Middle frontal gyrus (tissue), 1 donor: ENCODE data around the gene BDNF.
"Not testable (repeated sequence)": the region's sequence is repeated elsewhere in the genome, so short reads cannot be mapped to it uniquely, and the experiment has no call there.

Experiments
- DNase-seq: peaks from one replicate; pipeline ENCODE4 v3.0.0-alpha.2; 2015; ENCODE audit warnings: low spot score; ENCODE audit errors: extremely low spot score

Gene BDNF

GRCh38 chr11:27700351-27701301, at the start of gene BDNF:
TSS of gene BDNF (minus strand) at chr11:27700455. CDS start at chr11:27658564, 41,891 bp downstream.
- no peak for DNase-seq

GRCh38 chr11:27740362-27741013, 40.2 kb upstream of the BDNF start:
- DNase-seq, result no peak

- no peak for DNase-seq
Observed at GRCh38 chr11:27735281-27735680, 35.0 kb upstream of the BDNF start.

DNA sequence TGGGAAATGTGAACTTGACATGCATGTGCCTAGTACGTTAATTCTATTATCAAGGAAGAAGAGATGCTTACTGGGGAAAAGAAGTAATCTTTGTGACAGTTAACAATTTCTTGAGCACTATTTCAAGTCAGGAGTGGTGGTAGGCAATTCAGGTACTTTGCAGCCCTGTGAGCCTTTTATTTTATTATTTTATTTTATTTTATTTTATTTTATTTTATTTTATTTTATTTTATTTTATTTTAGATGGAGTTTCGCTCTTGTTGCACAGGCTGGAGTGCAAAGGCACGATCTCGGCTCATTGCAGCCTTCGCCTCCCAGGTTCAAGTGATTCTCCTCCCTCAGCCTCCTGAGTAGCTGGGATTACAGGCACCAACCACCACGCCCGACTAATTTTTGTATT, 31.5 kb upstream of the BDNF start:
- not testable (repeated sequence) for DNase-seq

DNA sequence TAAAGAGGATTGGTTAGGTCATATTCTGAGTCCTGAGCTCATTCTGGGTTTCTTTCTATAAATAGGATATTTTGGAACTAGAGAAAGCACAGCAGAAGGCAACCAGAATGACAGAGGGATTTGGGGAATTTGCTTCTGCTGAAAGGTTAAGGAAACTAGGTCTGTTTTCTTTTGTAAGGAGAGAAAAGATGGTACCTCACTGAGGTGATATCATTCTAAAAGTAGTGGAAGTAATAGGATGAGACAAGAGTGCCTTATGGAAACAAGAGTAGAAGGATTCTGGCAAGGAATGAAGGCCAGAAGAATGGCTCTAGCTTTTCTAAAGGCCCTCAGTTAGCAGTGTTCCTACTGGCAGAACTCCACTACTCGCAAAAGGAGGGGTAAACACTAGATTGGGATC, 26.7 kb upstream of the BDNF start:
- DNase-seq, result no peak

DNA sequence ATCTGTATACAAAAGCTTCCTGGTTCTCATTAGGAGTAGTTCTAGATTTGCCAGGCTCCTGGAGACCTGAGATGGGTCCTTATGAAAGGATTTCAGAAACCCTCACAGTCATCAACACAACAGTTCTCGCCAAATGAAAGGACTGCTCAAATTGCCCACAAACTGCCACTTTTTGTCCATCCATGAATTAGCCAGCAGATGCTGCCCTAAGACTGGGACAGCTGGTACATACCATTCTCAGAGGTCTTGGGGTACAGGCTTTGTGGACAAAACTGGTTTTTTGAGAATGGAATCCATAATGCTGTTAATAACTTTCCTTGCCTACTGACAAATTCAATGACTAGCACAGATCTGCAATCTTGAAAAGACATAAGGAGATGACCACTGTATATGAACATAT, 23.4 kb upstream of the BDNF start:
- DNase-seq, result no peak

DNA sequence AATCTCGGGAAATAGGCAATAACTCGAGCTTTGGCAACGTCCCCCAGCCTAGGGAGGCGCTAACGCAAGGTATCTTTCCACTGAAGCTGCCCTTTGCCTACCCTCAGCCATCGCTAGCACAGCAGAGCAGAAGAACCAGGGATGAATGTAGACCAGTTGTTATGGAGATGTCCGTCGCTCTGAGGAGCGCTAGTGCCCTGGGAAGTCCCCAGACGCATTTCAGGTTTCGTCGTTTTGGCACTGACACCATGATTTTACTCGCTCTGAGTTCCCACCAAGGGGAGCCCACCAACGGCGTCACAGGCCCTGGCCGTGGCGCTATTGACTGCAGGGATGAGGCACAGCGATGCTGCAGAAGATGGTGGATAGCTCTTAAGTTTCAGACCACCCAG, 22.7 kb upstream of the BDNF start:
- no peak for DNase-seq

DNA sequence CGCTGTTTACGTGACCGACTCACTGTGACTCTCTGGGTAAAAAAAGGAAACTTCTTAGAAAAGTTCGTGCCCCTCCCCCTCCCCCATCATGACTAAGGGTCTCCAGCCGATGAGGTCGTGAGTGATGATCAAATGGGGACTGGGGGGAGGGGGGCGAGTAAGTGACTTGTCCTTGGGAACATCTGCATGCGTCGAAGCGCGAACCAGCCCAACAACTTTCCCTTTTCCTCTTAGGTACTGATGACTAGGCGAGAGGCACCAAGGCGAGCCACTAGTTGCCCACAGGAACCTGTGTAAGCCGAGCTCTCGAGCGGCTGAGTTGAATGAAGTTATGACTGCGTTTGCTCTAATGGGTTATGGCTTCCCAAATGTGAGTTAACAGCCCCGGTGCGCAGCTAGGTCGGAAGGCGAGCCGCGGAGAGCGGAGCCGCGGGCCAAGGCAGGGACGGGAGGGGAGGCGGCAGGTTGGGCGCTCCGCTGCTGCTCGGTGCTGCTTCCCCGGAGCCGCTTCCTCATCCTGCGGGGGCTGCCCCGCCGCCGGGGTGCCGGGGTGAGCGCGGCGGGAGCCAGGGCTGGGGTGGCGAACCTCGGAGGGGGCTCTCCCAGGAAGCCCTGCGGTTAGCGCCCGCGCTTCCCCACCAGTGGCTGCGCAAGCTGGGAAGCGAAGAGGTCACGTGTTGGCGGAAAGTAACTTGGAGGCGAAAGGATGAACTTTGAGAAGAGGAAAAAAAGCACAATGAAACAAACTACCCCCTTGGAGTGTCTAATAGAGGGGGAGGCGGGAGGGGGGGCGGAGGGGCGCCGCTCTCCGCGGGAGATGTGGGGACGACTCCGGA, 22.1 kb upstream of the BDNF start:
- DNase-seq, result no peak

DNA sequence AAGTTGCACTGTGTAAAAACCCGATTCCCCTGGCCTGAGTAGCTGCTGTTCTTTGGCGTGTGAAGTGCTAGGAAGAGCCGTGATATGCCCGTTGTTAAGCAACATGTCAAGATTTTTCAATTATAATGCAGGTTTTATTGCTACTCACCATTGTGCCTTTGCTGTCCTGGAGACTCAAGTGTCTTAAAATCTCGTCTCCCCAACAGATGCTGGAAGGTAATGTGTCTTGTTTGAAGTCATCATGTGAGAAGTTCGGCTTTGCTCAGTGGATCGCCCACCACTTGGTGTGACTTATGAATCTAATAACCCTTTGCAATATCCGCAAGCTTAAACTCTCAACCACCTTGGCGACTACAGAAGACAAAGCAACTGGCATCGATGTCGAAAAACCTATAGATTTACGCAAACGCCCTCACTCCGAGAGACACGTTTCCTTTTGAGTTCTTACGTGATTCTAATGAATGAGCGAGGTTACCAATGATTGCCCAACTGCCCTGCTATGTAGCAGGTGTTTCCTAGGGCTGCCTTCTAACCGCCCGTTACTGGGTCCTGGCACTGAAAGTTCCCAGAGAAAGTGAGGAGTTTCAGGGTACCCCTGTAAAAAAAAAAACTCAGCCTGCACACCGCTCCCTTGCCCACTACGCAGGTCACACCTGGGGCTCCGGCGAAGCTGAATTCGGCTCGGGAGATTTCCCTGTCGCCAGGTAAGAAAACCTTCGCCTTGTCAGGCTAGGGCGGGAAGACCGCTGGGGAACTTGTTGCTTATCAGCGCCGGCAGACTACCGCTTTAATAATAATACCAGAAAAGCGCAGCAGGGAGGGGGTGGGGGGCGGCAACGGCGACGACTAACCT, 21.2 kb upstream of the BDNF start:
- no peak for DNase-seq

DNA sequence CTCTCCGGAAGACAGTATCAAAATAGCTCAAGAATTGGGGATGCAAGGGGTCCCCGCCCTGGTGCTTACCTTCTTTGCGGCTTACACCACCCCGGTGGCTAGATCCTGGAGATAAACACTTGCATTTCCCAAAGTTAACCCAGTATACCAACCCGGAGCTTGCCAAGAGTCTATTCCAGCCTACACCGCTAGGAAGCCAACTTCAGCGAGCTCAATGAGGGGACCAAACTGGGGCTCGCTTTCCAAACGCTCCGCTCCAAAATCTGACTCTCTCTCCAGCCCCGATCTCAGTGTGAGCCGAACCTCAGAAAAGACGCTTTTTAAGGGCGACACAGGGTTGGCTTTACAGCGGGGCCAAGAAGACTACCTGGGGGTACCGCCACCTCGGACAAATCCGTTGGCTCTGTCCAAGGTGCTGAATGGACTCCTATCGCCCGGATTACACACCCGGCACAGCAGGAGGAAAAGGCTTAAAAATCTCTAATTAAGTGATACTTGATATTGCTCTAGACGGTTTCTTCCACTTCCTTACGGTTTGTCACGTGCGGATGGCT, 20.1 kb upstream of the BDNF start:
- DNase-seq, result no peak

DNA sequence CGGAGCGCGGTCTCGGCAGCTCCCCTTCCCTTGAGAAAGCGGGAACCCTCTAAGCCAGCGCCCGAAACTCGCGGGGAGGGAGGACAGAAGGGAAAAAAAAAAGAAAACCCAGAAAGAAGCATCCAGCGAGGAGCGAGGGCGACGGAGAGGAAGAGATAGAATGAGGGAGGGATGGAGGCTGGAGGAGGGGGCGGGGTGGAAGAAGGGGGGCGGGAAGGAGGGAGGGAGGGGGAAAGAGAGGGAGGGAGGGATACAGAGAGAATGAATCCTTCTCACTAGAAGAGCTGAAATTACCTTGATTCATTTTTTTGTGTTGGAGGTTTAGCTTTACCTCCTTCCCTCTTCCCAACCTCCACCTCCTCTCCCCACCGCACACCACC, 19.3 kb upstream of the BDNF start:
- DNase-seq, result no peak

GRCh38 chr11:27718863-27719545, 18.7 kb upstream of the BDNF start:
- no peak for DNase-seq

- DNase-seq, result no peak
Observed at GRCh38 chr11:27718346-27718862, 18.1 kb upstream of the BDNF start.

DNA sequence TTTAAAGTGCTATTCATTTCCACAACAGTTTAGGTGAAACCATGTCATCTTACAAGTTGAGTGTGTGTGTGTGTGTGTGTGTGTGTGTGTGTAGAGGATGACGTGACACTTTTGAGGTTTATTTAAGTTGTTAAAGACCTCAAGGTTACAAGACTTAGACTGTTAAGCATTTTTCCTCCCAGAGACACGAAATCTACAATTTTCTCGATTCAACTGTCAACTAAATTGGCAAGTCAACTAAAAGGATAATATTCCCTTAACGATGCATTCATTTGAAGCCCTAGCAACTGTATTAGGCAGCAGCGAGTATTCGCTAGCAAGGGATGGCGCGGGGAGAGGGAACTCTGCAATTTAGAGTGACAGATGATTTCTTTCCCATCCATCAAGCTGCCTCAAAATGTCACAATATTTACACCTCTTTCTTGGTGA, 17.6 kb upstream of the BDNF start:
- no peak for DNase-seq

DNA sequence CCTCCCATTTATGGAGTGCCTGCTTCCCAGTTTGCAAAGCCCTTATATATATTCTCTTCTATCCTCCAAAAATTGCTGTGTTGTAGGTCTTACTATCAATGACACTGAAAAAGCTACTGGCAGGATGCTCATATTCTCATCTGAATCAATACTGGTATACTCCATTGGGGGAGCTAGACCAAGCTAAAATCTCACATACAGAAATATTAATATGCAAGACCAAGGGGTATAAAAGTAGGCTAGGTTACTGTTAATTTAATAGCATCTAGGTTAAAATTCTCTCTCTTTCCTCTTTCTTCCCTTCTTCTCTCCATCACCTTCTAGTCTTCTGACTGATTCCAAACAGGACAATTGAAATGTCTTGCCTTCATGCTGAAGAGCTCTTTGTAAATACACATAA, 17.1 kb upstream of the BDNF start:
- DNase-seq, result no peak

DNA sequence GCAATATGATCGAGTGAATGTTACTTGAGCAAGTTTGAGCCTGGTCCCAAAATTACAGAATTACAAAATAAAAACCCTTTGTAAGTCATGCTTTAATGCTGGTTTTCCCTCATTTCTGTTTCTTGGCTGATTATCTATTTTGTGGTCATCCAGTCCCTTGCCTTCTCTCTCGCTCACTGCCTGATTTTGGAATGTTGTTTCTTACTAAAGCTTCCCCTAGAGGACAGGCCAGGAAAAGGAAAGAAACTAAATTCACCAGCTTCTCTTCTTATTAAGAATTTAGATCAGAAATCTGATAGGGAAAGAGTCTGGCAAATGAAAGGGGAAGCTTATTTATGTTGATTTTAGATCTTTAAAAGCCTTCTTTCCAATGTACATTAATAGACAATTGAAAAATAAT, 16.6 kb upstream of the BDNF start:
- DNase-seq, result no peak

GRCh38 chr11:27716216-27716615, 16.0 kb upstream of the BDNF start:
- no peak for DNase-seq

- no peak for DNase-seq
Observed at GRCh38 chr11:27711725-27712124, 11.5 kb upstream of the BDNF start.

- no peak for DNase-seq
Observed at GRCh38 chr11:27710536-27710935, 10.3 kb upstream of the BDNF start.

GRCh38 chr11:27707676-27708075, 7.4 kb upstream of the BDNF start:
- no peak for DNase-seq
